ENCODE results near the gene GP1BB.
A peak's percentile ranks its signal among the peaks of the same experiment; 100 is the strongest.

Gene GP1BB

GRCh38 chr22:19727310-19728150, 4.2 kb downstream of the GP1BB start:
- no peak for DNase-seq (ENCODE audit: low read depth)

GRCh38 chr22:19728271-19728670, 4.9 kb downstream of the GP1BB start:
- no peak for DNase-seq (ENCODE audit: low read depth)

DNA sequence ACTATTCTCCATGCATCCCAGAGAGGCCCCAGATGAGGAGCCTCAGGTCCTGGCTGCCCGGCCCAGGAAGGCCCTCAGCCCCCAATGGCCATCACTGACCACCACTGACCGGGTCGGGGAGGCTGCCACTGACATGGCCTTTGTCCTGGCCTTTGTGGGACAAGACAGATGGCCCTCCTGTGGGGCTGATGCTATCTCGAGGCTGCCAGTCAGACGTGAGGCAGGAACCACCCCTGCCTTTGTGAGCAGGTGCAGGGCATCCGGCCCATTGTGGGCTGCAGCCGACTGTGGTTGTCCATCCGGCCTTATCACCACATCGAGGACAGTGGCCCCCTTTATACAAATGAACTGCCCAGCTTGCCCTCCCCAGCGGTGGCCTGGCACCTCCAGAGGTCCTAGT, 5.5 kb downstream of the GP1BB start:
- DNase-seq (ENCODE audit: low read depth) = no peak

GRCh38 chr22:19729507-19729906, 6.2 kb downstream of the GP1BB start:
- no peak for DNase-seq (ENCODE audit: low read depth)

- DNase-seq (ENCODE audit: low read depth) = no peak
Observed at GRCh38 chr22:19730198-19730597, 6.9 kb downstream of the GP1BB start.

DNA sequence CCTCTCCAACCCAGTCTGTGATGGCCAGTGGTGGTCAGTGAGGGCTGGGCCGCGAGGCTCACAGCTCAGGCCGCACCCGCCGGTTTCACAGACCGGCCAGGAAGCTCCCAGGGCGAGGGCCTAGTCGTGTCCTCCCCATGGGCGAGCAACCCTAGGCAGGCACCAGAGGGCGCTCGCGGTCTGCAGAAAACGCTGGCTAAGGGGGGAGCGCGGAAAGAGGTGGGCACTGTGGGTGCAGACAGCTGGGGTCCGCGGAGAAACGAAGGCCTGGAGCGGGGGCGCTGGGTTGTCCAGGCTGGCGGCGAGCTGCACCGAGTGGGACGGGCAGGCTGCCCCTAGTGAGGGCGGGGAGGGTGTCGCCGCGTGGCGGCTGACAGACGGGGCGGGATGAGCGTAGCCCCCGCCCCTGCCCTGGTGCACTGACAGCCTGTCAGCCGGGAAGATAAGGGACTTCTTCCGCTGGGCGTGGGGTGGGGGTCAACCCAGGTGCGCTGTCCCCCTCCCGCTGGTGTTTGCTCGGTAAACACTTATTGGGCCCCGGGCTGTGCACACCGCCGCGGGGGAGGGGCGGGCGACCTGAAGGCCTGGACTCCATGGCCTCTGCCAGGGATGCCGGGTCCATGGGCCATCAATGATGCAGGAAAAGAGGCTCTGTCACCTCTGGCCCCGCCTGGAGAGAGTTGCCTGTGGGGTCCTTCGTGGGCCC, 7.5 kb downstream of the GP1BB start:
- peak; percentile 71 for DNase-seq (ENCODE audit: low read depth)

DNA sequence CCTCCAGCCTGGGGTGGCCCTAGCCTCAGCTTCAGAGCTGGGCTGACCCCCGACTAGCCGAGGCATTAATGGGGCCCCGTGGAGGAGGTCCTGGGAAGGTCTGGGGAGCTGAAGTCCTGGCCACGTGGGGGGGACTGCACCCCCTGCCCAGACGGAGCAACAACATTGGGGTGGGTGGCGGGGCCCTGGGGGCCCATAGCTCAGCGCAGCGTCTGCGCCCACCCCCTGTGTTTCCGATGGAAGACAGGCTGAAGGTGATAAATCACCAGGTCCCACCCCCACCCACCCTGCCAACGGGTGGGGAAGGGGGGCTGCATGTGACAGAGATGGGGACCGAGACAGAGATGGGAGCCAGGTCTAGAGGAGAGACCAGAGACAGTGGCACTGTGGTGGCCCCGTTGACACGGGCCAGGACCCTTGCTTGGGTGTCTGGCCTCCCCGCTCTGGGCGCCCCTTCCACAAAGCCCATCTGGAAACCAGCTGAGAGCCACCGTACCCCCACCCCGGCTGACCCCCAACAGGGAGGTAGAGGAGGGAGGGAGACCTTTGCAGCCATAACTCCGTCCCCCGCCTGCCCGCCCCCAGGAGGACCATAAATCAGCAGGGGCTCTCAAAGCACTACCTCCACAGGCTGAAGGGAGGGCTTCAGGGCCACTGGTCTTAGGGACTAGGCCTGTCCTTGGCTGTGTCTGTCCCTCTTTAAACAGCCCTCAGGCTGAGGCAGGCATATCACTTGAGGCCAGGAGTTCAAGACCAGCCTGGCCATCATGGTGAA, 8.2 kb downstream of the GP1BB start:
- DNase-seq (ENCODE audit: low read depth) = no peak

GRCh38 chr22:19732403-19733113, 9.2 kb downstream of the GP1BB start:
- DNase-seq (ENCODE audit: low read depth) = no peak

DNA sequence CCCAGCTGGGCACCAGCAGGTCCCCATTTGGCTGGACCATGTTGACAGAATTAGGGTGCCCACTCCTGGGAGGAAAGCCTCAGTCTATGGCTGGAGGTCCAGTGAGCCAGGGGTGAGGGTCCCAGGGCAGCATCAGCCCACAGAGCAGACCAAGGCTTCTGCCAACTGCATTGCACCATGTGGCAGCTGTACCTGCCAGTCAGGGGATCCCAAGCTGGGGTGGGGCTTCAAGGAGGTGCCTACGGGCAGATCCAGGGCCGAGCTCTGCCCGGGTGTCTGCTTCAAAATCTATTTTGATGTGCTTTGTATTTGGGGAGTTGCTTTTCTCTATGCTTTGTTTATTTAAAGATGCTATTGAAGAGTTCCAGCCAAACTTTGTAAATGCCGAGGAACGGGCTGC, 10.4 kb downstream of the GP1BB start:
- no peak for DNase-seq (ENCODE audit: low read depth)

DNA sequence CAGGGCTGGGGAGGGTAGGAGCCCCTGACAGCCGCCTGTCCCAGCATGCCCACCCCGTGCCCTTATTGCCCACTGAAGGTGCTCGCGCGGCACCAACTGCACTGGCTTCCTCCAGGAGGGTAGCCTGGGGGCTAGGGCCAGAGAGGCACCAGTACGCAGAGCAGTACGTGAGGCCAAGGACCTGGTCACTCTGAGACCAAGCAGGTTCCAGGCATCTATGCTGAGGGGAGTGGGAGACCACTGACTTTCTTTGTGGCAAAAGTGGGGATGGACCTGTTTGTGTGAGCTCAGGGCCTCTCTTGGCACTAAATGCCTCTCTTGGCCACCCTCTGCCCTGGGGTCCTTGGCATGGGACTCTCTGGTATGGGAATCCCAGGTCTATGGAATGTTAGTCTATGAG, 10.8 kb downstream of the GP1BB start:
- DNase-seq (ENCODE audit: low read depth) = no peak

- DNase-seq (ENCODE audit: low read depth) = no peak
Observed at GRCh38 chr22:19734837-19735382, 11.6 kb downstream of the GP1BB start.

- DNase-seq (ENCODE audit: low read depth) = no peak
Observed at GRCh38 chr22:19735665-19736510, 12.5 kb downstream of the GP1BB start.

GRCh38 chr22:19737846-19738663, 14.7 kb downstream of the GP1BB start:
- DNase-seq (ENCODE audit: low read depth) = no peak

DNA sequence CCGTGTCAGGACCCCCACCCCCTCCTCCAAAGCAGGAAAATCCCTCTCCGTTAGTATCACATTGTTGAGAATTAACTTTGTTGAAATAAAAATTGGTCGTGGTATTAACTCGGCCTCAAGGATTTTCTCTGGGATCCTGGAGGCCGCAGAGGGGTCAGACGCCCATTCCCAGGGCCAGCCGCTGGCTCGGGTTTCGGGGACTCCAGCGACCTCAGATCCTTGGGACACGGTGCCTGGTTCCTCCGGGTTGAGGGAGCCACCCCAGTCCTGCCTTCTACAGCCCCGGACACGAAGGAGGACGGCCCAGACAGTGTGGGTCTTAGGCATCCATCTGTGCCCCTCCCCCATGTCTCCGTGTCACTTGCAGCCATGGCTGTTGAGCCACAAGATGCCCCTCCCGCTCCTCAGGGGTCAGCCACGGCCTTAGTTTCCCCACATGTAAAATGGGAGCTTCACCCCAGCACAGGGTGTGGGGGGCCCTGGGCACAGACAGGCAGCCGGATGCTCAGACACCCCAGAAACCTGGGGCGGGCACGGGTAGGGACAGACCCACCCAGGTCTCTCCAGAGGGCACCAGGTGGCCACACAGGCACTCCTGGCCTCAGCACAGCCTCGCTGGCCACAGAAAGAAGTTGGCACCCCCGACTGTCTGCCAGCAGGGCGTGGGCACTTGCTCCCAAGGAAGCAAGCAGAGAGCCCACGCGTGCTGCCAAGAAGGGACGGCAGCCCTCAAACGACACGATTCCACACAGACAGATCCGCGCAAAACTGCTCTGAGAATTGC, 15.5 kb downstream of the GP1BB start:
- no peak for DNase-seq (ENCODE audit: low read depth)

- no peak for DNase-seq (ENCODE audit: low read depth)
Observed at GRCh38 chr22:19739448-19739895, 16.1 kb downstream of the GP1BB start.

- DNase-seq (ENCODE audit: low read depth) = no peak
Observed at GRCh38 chr22:19739911-19740449, 16.6 kb downstream of the GP1BB start.

GRCh38 chr22:19740586-19740985, 17.2 kb downstream of the GP1BB start:
- no peak for DNase-seq (ENCODE audit: low read depth)

GRCh38 chr22:19741053-19741452, 17.7 kb downstream of the GP1BB start:
- no peak for DNase-seq (ENCODE audit: low read depth)
